Measurements from ENCODE around the gene TLL1. TPM values are rescaled to one million over a fixed set of nuclear protein-coding genes. Genes with fewer than 3 reads are reported as not detected.

The TLL1 gene
- total RNA-seq, 2 experiments from 2014 or later, result 0.44 to 3.9 TPM

GRCh38 chr4:166049036-166049435, 176.0 kb downstream of the TLL1 start:
- Histone ChIP-seq H3K27ac (ENCODE audit: low read depth, low read length, poor library complexity, severe bottlenecking) (no peak overlapping the region), H3K36me3 (ENCODE audit: insufficient read depth, low read length) (no peaks in the 10 kb centered on the region), H4K20me1 (ENCODE audit: insufficient read depth, low read length) (no peaks in the 10 kb centered on the region), H3K4me3 (ENCODE audit: low read depth, low read length, poor library complexity, severe bottlenecking) (no peak overlapping the region), H3K9me2 (ENCODE audit: insufficient read depth, low read length) (no peaks in the 10 kb centered on the region), H2AFZ (ENCODE audit: low read length) (no peak overlapping the region), H3K4me1 (ENCODE audit: insufficient read depth, low read length, poor library complexity, severe bottlenecking) (no peaks in the 10 kb centered on the region), H3K4me2 (ENCODE audit: low read length) (no peak overlapping the region), H3K79me2 (ENCODE audit: insufficient read depth, low read depth, low read length) (no peaks in the 10 kb centered on the region), H3K9me3 (ENCODE audit: low read length) (no peaks in the 10 kb centered on the region)
- ChIA-PET POLR2A (interaction anchor here (0.6 to 1.3 kb wide), 6 partner anchors 9 to 279 kb away, joined by 3 to 5 read pairs (median 4); no protein-coding TSS in a partner anchor), CTCF (ENCODE audit: unreplicated experiment) (interaction anchor here (0.5 kb wide), 1 partner anchor 936 kb away, joined by 3 read pairs; the partner anchor contains the start of gene TMEM192)
- TF ChIP-seq EZH2phosphoT487 (IDR thresholded peaks at IDR 0.05; ENCODE audit: borderline replicate concordance, low read depth, low read length) (no peak), CTCF (conservative IDR thresholded peaks at IDR 0.05; ENCODE audit: low read length) (no peak)
- BruUV-seq (replicated peaks), result no TSS peak
- intact Hi-C loops (cut with micrococcal nuclease; ENCODE audit: unreplicated experiment), result no loop called here
- no peak for DNase-seq (ENCODE audit: low spot score)

- Histone ChIP-seq H3K9me2 (ENCODE audit: insufficient read depth, low read length) (no peaks in the 10 kb centered on the region), H4K20me1 (ENCODE audit: insufficient read depth, low read length) (no peaks in the 10 kb centered on the region), H3K4me2 (ENCODE audit: low read length) (no peak overlapping the region), H3K4me1 (ENCODE audit: insufficient read depth, low read length, poor library complexity, severe bottlenecking) (no peaks in the 10 kb centered on the region), H3K79me2 (ENCODE audit: insufficient read depth, low read depth, low read length) (no peaks in the 10 kb centered on the region), H3K36me3 (ENCODE audit: insufficient read depth, low read length) (no peaks in the 10 kb centered on the region), H3K4me3 (ENCODE audit: low read depth, low read length, poor library complexity, severe bottlenecking) (no peak overlapping the region), H2AFZ (ENCODE audit: low read length) (no peak overlapping the region), H3K9me3 (ENCODE audit: low read length) (no peaks in the 10 kb centered on the region), H3K27ac (ENCODE audit: low read depth, low read length, poor library complexity, severe bottlenecking) (no peak overlapping the region)
- TF ChIP-seq EZH2phosphoT487 (IDR thresholded peaks at IDR 0.05; ENCODE audit: borderline replicate concordance, low read depth, low read length) (no peak), CTCF (conservative IDR thresholded peaks at IDR 0.05; ENCODE audit: low read length) (no peak)
- DNase-seq (ENCODE audit: low spot score), result no peak
- no TSS peak for BruUV-seq (replicated peaks)
- POLR2A ChIA-PET, result interaction anchor here (1.0 to 1.3 kb wide), 2 partner anchors 16 to 125 kb away, joined by 3 to 5 read pairs; no protein-coding TSS in a partner anchor
- intact Hi-C loops (cut with micrococcal nuclease; ENCODE audit: unreplicated experiment), result no loop called here
- CTCF ChIA-PET (ENCODE audit: unreplicated experiment), result no interaction called here
Observed at GRCh38 chr4:166064721-166065120, 191.7 kb downstream of the TLL1 start.

GRCh38 chr4:166065324-166065723, 192.3 kb downstream of the TLL1 start:
- no peak overlapping the region for H3K4me3 ChIP-seq (ENCODE audit: low read depth, low read length, poor library complexity, severe bottlenecking)
- CTCF ChIA-PET (ENCODE audit: unreplicated experiment), result no interaction called here
- POLR2A ChIA-PET, result interaction anchor here (1.0 kb wide), 1 partner anchor 126 kb away, joined by 3 read pairs; no protein-coding TSS in a partner anchor
- H3K4me2 ChIP-seq (ENCODE audit: low read length), result no peak overlapping the region
- H3K27ac ChIP-seq (ENCODE audit: low read depth, low read length, poor library complexity, severe bottlenecking), result no peak overlapping the region
- intact Hi-C loops (cut with micrococcal nuclease; ENCODE audit: unreplicated experiment), result no loop called here
- DNase-seq (ENCODE audit: low spot score), result no peak
- H3K4me1 ChIP-seq (ENCODE audit: insufficient read depth, low read length, poor library complexity, severe bottlenecking), result no peaks in the 10 kb centered on the region
- no peak for TF ChIP-seq EZH2phosphoT487 (IDR thresholded peaks at IDR 0.05; ENCODE audit: borderline replicate concordance, low read depth, low read length)
- no peak for TF ChIP-seq CTCF (conservative IDR thresholded peaks at IDR 0.05; ENCODE audit: low read length)
- no peaks in the 10 kb centered on the region for H4K20me1 ChIP-seq (ENCODE audit: insufficient read depth, low read length)
- no peak overlapping the region for H2AFZ ChIP-seq (ENCODE audit: low read length)
- no peaks in the 10 kb centered on the region for H3K9me3 ChIP-seq (ENCODE audit: low read length)
- H3K9me2 ChIP-seq (ENCODE audit: insufficient read depth, low read length), result no peaks in the 10 kb centered on the region
- BruUV-seq (replicated peaks), result no TSS peak
- H3K79me2 ChIP-seq (ENCODE audit: insufficient read depth, low read depth, low read length), result no peaks in the 10 kb centered on the region
- H3K36me3 ChIP-seq (ENCODE audit: insufficient read depth, low read length), result no peaks in the 10 kb centered on the region
